Keratinocyte (primary cell): ENCODE measurements around the gene ATP2B1. TPM values are rescaled to one million over a fixed set of nuclear protein-coding genes. Genes with fewer than 3 reads are reported as not detected.

Experiments used
- DNase-seq: peaks from one replicate; pipeline ENCODE4 v3.0.0-alpha.2; 2011; ENCODE audit warnings: low read depth, missing footprints, low spot score
- FAIRE-seq: peaks from 2 replicates; lab custom pipeline; 2011; peaks lifted over from hg19 to GRCh38; lab: Jason Lieb, UNC
- H2AFZ ChIP-seq: 2 replicates; pipeline ENCODE4 v1.6.0; 2012; ENCODE audit warnings: low read length, control low read depth, inconsistent platforms; ENCODE audit not compliant: control insufficient read depth
- H3K27ac ChIP-seq: 2 replicates; pipeline ENCODE4 v1.5.1; 2011; ENCODE audit warnings: low read length; ENCODE audit not compliant: control insufficient read depth, insufficient read depth
- H3K27me3 ChIP-seq: 3 replicates; pipeline ENCODE4 v1.6.0; 2011; ENCODE audit warnings: low read length; ENCODE audit not compliant: control insufficient read depth, insufficient read depth; ENCODE audit errors: extremely low read depth
- H3K36me3 ChIP-seq, 2 experiments: 2 replicates in 1 of 2; 3 replicates in 1 of 2; pipeline ENCODE4 v1.5.1; 2011; ENCODE audit warnings: low read length in 2 of 2, mild to moderate bottlenecking in 1 of 2; ENCODE audit not compliant: control insufficient read depth in 2 of 2, insufficient read depth in 2 of 2; ENCODE audit errors: extremely low read depth in 1 of 2
- H3K4me1 ChIP-seq: 3 replicates; pipeline ENCODE4 v1.5.1; 2011; ENCODE audit warnings: low read length; ENCODE audit not compliant: control insufficient read depth, insufficient read depth; ENCODE audit errors: extremely low read depth
- H3K4me2 ChIP-seq: 3 replicates; pipeline ENCODE4 v1.6.0; 2011; ENCODE audit warnings: low read depth, low read length; ENCODE audit not compliant: control insufficient read depth, insufficient read depth; ENCODE audit errors: extremely low read depth
- H3K4me3 ChIP-seq, 3 experiments: fragments of 200-600 bp in 1 of 3; sonication (generic) in 1 of 3; 2 replicates in 2 of 3; 3 replicates in 1 of 3; pipeline ENCODE4 v1.5.1; 2011 to 2016; ENCODE audit warnings: low read length in 3 of 3, mild to moderate bottlenecking in 3 of 3, control low read depth in 2 of 3, inconsistent platforms in 1 of 3, low read depth in 1 of 3, mixed read lengths in 1 of 3, mixed run types in 1 of 3, moderate library complexity in 1 of 3; ENCODE audit not compliant: control insufficient read depth in 2 of 3, insufficient read depth in 2 of 3; ENCODE audit errors: extremely low read depth in 1 of 3
- H3K79me2 ChIP-seq: 2 replicates; pipeline ENCODE4 v1.6.0; 2012; ENCODE audit warnings: low read length; ENCODE audit not compliant: control insufficient read depth, insufficient read depth
- H3K9ac ChIP-seq: 3 replicates; pipeline ENCODE4 v1.6.0; 2011; ENCODE audit warnings: low read length; ENCODE audit not compliant: control insufficient read depth, insufficient read depth; ENCODE audit errors: extremely low read depth
- H3K9me1 ChIP-seq: 3 replicates; pipeline ENCODE4 v1.6.0; 2011; ENCODE audit warnings: low read length; ENCODE audit not compliant: control insufficient read depth, insufficient read depth; ENCODE audit errors: extremely low read depth
- H3K9me3 ChIP-seq: 2 replicates; pipeline ENCODE4 v1.5.1; 2012; ENCODE audit warnings: low read depth, low read length; ENCODE audit not compliant: control insufficient read depth
- H4K20me1 ChIP-seq: 3 replicates; pipeline ENCODE4 v1.6.0; 2011; ENCODE audit warnings: low read length; ENCODE audit not compliant: control insufficient read depth, insufficient read depth; ENCODE audit errors: extremely low read depth
- CTCF ChIP-seq, 3 experiments: IDR thresholded peaks in 1 of 3; conservative IDR thresholded peaks in 1 of 3; optimal IDR thresholded peaks in 1 of 3; 2 replicates in 2 of 3; 3 replicates in 1 of 3; pipeline versions ENCODE3 to v1.5.1; 2011; ENCODE audit warnings: low read length in 3 of 3, mild to moderate bottlenecking in 3 of 3, moderate library complexity in 2 of 3, control low read depth in 1 of 3, inconsistent platforms in 1 of 3; ENCODE audit not compliant: insufficient read depth in 2 of 3; ENCODE audit errors: extremely low read depth in 1 of 3
- EZH2 ChIP-seq: IDR thresholded peaks from one replicate; pipeline ENCODE4 v1.6.1; 2012; ENCODE audit warnings: inconsistent platforms, mild to moderate bottlenecking, low read length, moderate library complexity
- dilution Hi-C: fragments of 300-500 bp; cut with MboI; formaldehyde crosslinking; loops from one replicate; pipeline ENCODE4 v1.7.0; 2020; ENCODE audit warnings: low sequenced_read_pairs; ENCODE audit not compliant: extremely low pct_ligation_motif_present
- polyA plus RNA-seq, 5 experiments: library from polyadenylated mRNA; depleted of rRNA in 3 of 5; stranded (reverse) in 3 of 5; stranded (forward) in 1 of 5; unstranded in 1 of 5; fragments of >200 nt; gene quantifications; 1 replicate in 1 of 5; 2 replicates in 3 of 5; 3 replicates in 1 of 5; pipeline versions ENCODE4 v1.2.1 to v1.2.3, GENCODE V29; 2011 to 2012; ENCODE audit warnings: missing spikeins in 2 of 5, low read depth in 1 of 5, low replicate concordance in 1 of 5

Gene ATP2B1
- polyA plus RNA-seq, 1 donor (not counting 4 experiments of a cell fraction or from before 2014, with no cell fraction given), result 24.6 TPM

GRCh38 chr12:89619764-89620163 is 88.9 kb downstream of the ATP2B1 start:
- Histone ChIP-seq H3K9ac (no peak overlapping the region), H3K9me3 (no peaks in the 10 kb centered on the region), H4K20me1 (no peaks in the 10 kb centered on the region), H3K4me3 (no peak overlapping the region), H2AFZ (no peak overlapping the region), H3K79me2 (no peaks in the 10 kb centered on the region), H3K4me2 (no peak overlapping the region), H3K27ac (no peak overlapping the region), H3K36me3 (peaks cover 0 to 4% of the 10 kb centered on the region in 2 experiments), H3K27me3 (no peaks in the 10 kb centered on the region), H3K4me1 (no peaks in the 10 kb centered on the region), H3K9me1 (no peaks in the 10 kb centered on the region)
- DNase-seq, result no peak
- dilution Hi-C loops, result no loop called here
- TF ChIP-seq EZH2 (no peak), CTCF (optimal IDR thresholded peaks at IDR 0.05 in 1 of 3, IDR thresholded peaks at IDR 0.05 in 1 of 3, conservative IDR thresholded peaks at IDR 0.05 in 1 of 3; ENCODE audit: extremely low read depth in 1 of 3, insufficient read depth in 2 of 3, low read length in 3 of 3) (no peak)
- FAIRE-seq, result no peak

- Histone ChIP-seq H3K36me3 (peaks cover 0 to 2% of the 10 kb centered on the region in 2 experiments), H3K4me2 (no peak overlapping the region), H2AFZ (no peak overlapping the region), H3K4me3 (no peak overlapping the region), H3K79me2 (no peaks in the 10 kb centered on the region), H3K27me3 (no peaks in the 10 kb centered on the region), H3K9me1 (no peaks in the 10 kb centered on the region), H4K20me1 (no peaks in the 10 kb centered on the region), H3K9me3 (no peaks in the 10 kb centered on the region), H3K27ac (no peak overlapping the region), H3K9ac (no peak overlapping the region), H3K4me1 (no peaks in the 10 kb centered on the region)
- no peak for TF ChIP-seq EZH2
- FAIRE-seq (no peak), DNase-seq (no peak)
- dilution Hi-C loops, result no loop called here
Observed at GRCh38 chr12:89618113-89618862, 90.3 kb downstream of the ATP2B1 start.
